ENCODE measurements around the gene HGF. TPM values are rescaled to one million over a fixed set of nuclear protein-coding genes. Genes with fewer than 3 reads are reported as not detected.
A peak's percentile ranks its signal among the peaks of the same experiment; 100 is the strongest.

Gene HGF
- total RNA-seq, 4 donors from 2014 or later, result 1.2 to 2.2 (median 1.8) TPM

- Histone ChIP-seq H3K27ac (no peak overlapping the region), H3K36me3 (no peaks in the 10 kb centered on the region), H3K4me3 (no peak overlapping the region), H3K9me3 (no peaks in the 10 kb centered on the region), H3K27me3 (no peaks in the 10 kb centered on the region), H3K4me1 (peaks cover 0 to 5% (median 0%) of the 10 kb centered on the region in 4 donors)
- TF ChIP-seq EP300 (IDR thresholded peaks at IDR 0.05; ENCODE audit: low read depth) (no peak), CTCF (IDR thresholded peaks at IDR 0.05) (no peak)
- DNase-seq, result no peak
- intact Hi-C loops (cut with DNase I; ENCODE audit: low total_unique reads) (no loop called here), in situ Hi-C loops (cut with MboI; ENCODE audit: low pct_ligation_motif_present in 1 of 4, low pct_unique_long_range_greater_than_20kb in 1 of 4, low sequenced_read_pairs in 3 of 4) (no loop called here)
These were observed 82.8 kb downstream of the HGF start for GRCh38 chr7:81687062-81687461.

DNA sequence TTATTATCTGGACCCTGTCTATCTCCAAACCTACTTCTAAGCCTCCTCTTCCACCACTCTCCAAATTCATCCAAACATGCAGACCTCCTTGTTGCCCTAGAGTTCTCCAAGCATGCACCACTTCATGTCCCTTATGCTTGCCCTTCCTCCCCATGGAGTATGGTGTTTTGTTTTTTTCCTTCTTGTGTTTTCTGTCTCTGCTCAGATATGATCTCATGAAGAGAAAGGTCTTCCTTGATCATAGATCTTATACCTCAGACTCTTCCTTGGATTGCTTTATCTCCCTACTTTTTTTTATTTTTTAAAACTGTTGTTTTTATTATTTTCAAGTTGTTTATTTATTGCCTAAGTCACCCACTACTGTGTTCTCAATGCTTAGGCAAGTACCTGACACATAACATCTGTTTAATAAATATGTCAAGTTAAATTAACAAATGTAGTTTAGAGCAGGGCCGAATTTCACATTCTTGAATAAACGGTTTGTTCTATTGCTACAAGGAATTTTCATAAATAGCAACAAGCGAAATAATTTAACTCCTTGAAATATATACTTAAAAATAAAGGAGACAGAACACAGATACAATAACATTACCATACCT is 84.5 kb downstream of the HGF start:
- Histone ChIP-seq H3K27me3 (no peaks in the 10 kb centered on the region), H3K27ac (peak overlapping the region; percentile 53 to 65 (median 62)), H3K4me3 (no peak overlapping the region), H3K36me3 (no peaks in the 10 kb centered on the region), H3K4me1 (peaks cover 0 to 5% (median 0%) of the 10 kb centered on the region in 4 donors), H3K9me3 (no peaks in the 10 kb centered on the region)
- peak in 1 of 3 donors; percentile 42 for TF ChIP-seq POLR2AphosphoS5 (IDR thresholded peaks at IDR 0.05)
- TF ChIP-seq CTCF (IDR thresholded peaks at IDR 0.05), result no peak
- DNase-seq, result no peak
- 60 to 75% methylated on average over 3 of the region's 3 CpGs for WGBS, 2 donors (ENCODE audit: low coverage in 1 of 2)
- intact Hi-C loops (cut with DNase I; ENCODE audit: low total_unique reads), result no loop called here
- in situ Hi-C loops (cut with MboI; ENCODE audit: low pct_ligation_motif_present in 1 of 4, low pct_unique_long_range_greater_than_20kb in 1 of 4, low sequenced_read_pairs in 3 of 4), result no loop called here

DNA sequence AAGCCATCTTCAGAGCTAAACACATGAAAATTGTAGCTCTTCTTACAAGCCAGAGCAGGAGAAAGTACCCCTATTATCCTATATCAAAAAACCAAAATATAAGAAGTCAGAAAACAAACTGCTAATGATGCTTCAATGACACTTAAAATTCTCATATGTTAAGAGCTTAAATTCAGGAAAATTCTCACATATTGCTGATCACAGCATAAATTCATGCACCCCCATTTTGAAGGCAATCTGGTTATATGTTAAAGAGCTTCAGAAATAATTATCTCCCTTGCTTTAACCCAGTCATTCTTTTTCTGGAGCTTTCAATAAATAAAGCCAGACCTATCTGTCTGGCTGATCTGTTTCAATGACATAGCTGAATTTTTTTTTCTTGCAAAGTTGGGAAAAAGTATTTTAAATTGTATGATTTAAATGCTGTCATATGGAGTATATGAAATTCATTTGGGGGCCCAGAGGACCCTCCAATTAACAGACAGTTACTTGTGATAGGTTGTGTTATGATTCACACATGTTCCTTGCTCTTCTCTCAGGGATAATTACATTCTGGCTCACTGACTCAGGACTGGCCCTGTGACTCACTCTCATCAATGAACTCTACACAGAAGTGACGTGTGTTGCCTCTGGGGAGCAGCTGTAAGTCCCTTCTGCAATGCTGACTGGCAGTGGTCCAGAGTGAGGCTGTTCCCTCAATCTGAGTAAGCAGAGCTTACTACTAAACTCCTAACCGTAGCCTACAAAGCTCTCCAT is 85.2 kb downstream of the HGF start:
- no peaks in the 10 kb centered on the region for H3K9me3 ChIP-seq
- no peak for TF ChIP-seq EP300 (IDR thresholded peaks at IDR 0.05; ENCODE audit: low read depth)
- TF ChIP-seq POLR2AphosphoS5 (IDR thresholded peaks at IDR 0.05), result peak; percentile 42 to 66 (median 65)
- intact Hi-C loops (cut with DNase I; ENCODE audit: low total_unique reads) (no loop called here), in situ Hi-C loops (cut with MboI; ENCODE audit: low pct_ligation_motif_present in 1 of 4, low pct_unique_long_range_greater_than_20kb in 1 of 4, low sequenced_read_pairs in 3 of 4) (no loop called here)
- peaks cover 0 to 5% (median 0%) of the 10 kb centered on the region in 4 donors for H3K4me1 ChIP-seq
- no peaks in the 10 kb centered on the region for H3K36me3 ChIP-seq
- 18% methylated on average over 2 of the region's 2 CpGs; no CpG with 5 or more reads in 1 of the 2 donors for WGBS, 2 donors (ENCODE audit: low coverage in 1 of 2)
- H3K4me3 ChIP-seq, result no peak overlapping the region
- DNase-seq, result peak; percentile 79
- peak overlapping the region; percentile 53 to 65 (median 62) for H3K27ac ChIP-seq
- H3K27me3 ChIP-seq, result no peaks in the 10 kb centered on the region

GRCh38 chr7:81684033-81684432 is 85.8 kb downstream of the HGF start:
- in situ Hi-C loops (cut with MboI; ENCODE audit: low pct_ligation_motif_present in 1 of 4, low pct_unique_long_range_greater_than_20kb in 1 of 4, low sequenced_read_pairs in 3 of 4), result no loop called here
- TF ChIP-seq POLR2AphosphoS5 (IDR thresholded peaks at IDR 0.05) (no peak), POLR2A (IDR thresholded peaks at IDR 0.05) (no peak), CTCF (IDR thresholded peaks at IDR 0.05) (no peak), EP300 (IDR thresholded peaks at IDR 0.05; ENCODE audit: low read depth) (no peak)

More at GRCh38 chr7:81684033-81684432, 85.8 kb downstream of the HGF start:
- Histone ChIP-seq H3K4me1 (peaks cover 0 to 5% (median 0%) of the 10 kb centered on the region in 4 donors), H3K9me3 (no peaks in the 10 kb centered on the region), H3K27me3 (no peaks in the 10 kb centered on the region), H3K4me3 (no peak overlapping the region), H3K27ac (peak overlapping the region in 2 of 4 donors; percentile 39 to 65), H3K36me3 (no peaks in the 10 kb centered on the region)
- no peak for DNase-seq
- 69 to 85% methylated on average over 5 of the region's 5 CpGs for WGBS, 2 donors (ENCODE audit: low coverage in 1 of 2)
- intact Hi-C loops (cut with DNase I; ENCODE audit: low total_unique reads), result no loop called here
